Nucleus accumbens (tissue), 56 donors: ENCODE results near the gene CRYAB.
"Not testable (repeated sequence)": the region's sequence is repeated elsewhere in the genome, so short reads cannot be mapped to it uniquely, and the experiment has no call there.

Experiments
- DNase-seq, 56 donors: peaks; one replicate each; lab custom pipeline; 2025; lab: John Stamatoyannopoulos, UW

Gene CRYAB

DNA sequence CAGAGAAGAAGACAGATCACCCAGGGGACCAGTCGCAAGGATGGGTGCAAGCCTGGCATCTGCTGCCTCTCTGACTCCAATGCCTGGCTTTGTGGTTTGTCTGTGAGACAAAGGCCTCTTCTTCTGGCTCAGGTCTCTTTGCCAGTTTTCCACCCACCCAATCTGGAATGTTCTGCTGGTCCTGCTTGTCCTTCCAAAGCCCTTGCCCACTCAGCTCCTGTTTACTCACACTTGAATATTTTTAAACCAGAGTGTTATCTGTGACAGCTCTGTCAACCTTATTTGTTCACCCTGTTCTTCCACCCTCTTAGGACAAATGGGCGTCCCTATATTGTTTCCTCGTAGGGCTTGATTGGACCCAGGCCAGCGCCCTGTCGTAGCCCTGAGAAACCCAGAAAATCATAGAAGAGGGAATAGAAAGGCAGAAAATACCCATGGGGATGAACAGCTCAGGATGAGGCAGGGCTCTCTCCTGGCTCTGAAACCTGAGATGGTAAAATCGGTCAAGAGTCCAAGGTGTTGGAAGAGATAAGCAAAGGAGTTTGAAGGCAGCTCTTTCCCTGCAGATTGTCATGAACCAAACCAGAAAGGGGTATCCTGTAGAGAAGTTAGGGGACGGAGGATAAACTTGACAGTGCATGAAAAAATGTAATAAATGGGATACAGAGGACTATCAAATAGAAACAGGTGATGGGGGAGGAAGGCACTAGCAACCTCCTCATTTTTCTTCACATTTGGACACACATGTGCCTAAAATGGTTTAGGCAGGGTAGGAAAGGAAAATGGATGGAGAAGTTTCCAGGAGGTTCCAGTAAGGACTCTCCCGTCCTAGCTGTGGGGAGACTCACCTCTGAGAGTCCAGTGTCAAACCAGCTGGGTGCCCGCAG lies 651 bp downstream of the CRYAB start:
- DNase-seq: peak in 53 of 56 donors; percentile 22 to 91 (median 77)

DNA sequence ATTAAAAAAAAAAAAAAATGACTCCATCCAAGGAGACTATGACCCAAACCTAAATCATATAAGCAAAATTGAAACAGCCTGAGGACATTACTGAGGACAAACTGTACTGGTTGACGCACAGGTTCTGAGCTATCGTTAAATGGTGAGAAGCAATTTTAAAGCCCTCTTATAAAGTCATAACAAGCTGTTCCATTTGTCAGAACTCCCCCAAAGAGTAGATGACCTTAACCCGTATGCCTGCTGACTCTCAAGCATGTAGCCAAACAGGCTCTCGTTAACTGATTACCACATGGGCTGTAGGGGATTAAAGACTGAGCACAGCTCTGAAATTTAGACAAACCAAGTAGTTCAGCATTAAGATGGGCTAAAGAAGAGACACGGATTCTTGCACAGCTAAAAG lies 2.2 kb downstream of the CRYAB start:
- no peak for DNase-seq

DNA sequence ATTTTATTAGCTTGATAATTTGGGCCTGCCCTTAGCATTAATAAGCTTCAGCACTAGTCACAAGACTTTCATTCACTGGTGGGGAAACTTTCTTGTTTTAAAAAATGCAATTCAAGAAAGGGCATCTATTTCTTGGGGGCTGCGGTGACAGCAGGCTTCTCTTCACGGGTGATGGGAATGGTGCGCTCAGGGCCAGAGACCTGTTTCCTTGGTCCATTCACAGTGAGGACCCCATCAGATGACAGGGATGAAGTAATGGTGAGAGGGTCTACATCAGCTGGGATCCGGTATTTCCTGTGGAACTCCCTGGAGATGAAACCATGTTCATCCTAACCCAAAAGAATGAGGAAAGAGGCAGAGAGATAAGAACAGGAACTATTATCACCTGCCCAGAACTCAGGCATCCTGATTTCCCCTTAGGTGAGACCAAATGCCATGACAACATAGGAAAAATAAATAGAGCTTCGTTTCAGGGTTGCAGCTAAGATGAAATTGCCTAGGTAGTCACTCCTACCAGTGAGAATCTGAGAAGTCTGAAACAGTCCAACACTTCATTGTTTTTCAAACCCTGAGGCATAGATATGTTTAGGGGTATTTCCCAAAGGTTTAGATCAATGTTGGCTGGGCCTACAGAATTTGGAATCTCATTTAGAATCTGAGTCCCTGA lies 2.8 kb downstream of the CRYAB start:
- DNase-seq: peak in 2 of 56 donors; percentile 27 to 58

DNA sequence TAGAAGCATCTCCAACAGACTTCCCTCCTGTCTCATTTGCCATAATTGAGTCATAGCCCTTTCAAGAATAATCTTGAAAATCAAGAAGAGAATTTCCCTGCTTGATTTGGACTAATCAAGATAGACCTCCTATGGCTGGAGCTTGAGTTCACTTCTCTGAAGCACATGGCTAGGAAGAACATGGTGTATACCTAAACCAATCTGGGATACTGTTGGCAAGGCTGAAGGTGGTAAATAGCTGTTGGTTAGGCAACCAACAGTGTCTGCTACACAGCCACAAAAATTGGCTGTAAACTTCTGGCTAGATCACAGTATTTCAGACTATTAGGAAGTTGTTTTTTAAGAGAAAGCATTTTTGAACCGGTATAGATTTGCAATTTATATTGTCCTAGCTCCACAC lies 4.9 kb downstream of the CRYAB start:
- no peak for DNase-seq

DNA sequence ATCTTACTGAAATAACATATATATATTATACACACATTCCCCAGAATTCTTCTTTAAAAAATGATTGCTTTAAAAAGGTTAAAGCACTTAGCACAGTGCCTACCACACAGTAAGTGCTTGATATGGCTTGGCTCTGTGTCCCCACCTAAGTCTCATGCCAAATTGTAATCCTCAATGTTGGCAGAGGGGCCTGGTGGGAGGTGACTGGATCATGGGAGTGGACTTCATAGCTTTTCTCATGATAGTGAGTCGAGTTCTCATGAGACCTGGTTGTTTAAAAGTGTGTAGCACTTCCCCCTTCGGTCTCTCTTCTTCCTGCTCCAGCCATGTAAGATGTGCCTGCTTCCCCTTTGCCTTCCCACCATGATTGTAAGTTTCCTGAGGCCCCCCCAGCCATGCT lies 6.2 kb downstream of the CRYAB start:
- DNase-seq: no peak

DNA sequence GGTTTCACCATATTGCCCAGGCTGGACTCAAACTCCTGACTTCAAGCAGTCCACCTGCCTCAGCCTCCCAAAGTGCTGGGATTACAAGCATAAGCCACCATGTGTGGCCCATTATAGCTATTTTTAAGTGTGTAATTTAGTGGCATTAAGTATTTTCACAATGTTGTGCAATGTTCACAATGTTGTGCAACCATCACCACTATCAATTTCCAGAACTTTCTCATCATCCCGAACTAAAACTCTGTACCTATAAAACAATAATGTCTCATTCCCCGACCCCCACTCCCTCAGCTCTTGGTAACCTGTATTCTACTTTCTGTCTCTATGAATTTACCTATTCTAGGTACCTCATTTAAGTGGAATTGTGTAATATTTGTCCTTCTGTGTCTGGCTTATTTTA lies 24.7 kb downstream of the CRYAB start:
- no peak for DNase-seq

DNA sequence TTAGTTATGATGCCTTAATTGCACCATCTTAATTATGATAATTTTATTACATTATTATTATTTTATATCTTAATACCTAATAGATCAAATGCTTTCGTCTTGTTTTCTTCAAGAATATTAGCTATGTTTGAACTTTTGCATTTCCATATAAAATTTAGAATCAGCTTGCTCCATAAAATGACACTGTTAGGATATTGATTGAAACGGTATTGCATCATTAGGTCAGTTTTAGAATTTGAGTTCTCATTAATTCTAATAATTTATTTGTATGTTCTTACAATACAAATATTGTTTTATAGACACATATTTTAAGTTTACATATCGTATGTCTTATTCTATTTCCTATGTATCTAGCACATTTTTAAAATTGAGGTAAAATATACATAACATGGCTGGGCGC lies 25.5 kb downstream of the CRYAB start:
- DNase-seq: no peak

DNA sequence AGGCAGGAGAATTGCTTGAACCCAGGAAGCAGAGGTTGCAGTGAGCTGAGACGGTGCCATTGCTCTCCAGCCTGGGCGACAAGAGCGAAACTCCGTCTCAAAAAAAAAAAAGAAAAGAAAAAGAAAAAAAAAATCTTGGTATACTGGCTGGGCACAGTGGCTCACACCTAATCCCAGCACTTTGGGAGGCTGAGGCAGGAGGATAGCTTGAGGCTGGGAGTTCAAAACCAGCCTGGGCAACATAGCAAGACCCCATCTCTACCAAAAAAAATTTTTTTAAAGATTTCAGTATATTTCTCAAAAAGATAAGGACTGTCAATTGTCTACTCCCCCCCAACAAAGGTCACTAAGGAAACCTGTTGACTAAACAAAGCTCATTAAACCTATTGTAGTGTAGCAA lies 26.5 kb downstream of the CRYAB start:
- DNase-seq: not testable (repeated sequence)

DNA sequence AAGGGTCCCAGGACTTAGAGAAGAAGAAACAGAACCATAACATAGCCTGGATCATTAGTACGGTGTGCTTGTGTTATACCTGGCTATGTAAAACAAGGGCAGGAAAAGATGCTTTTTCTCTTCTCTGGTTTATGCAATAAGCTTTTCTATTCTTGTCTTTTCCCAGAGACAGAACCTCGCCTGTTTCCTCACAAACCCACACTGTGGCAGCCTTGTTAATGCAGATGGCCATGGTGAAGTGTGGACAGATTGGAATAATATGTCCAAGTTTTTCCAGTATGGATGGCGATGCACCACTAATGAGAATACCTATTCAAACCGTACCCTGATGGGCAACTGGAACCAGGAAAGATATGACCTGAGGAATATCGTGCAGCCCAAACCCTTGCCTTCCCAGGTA lies 29.4 kb downstream of the CRYAB start:
- DNase-seq: peak in 2 of 56 donors; percentile 1 to 2

DNA sequence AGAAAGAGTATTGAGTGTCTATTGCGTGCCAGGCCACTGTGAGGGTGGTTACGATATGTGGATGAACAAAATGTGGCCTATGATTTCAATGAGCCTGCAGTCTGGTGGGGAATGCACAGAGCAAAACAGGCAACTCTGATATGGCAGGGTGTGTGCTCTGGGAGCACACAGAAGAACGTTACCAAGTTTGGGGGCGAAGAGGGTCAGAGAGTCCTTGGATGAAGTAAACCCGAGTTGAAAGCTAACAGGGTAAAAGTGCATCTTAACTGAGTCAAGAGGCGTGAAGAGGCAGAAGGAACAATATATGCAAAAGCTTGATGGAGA lies 32.0 kb downstream of the CRYAB start:
- DNase-seq: no peak

DNA sequence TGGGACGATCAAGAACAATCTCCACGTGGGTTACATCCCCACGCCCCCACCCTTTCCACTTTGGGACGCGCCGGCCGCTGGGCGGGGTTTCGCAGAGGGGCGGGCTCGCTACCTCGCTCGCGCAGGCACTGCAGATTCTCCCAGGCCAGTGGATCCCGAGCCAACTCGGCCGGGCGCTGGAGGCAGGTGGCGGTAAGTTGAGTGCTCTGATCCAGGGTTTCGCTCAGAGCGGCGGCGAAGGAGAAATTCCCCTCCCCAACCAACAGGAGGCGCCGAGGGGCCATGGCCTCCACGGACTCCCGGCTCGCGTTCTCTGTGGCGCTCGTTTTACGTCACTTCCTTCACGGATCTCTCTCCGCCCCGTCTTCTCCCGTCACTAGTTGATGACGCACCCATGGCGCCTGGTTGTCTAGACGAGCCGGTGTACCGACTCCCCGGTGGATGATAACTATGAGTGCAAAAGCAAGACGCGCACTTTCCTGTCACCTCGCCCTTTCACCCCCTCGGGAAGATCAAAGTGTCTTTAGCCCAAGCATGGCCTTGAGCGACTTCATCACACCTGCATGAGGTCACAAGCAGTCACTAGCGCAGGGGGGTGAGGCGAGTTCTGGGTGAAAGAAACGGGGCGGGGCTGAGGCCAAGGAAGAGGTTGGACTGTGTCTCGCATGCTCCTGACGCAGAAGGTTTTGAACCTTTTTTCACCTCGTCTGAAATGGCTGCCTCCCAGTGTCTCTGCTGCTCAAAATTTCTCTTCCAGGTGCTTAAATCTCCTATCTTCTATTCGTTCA lies 32.5 kb downstream of the CRYAB start, which contains the start of the genes CFAP68 and FDXACB1:
Gene CFAP68 (plus strand): TSS at position 693 of the 788 bp plus-strand sequence. CDS start 20 bp downstream, at position 713.
Gene FDXACB1 (minus strand): TSS at position 317 of the 788 bp plus-strand sequence. CDS start 33 bp downstream, at position 284.
- peak; percentile 67 to 98 (median 95) for DNase-seq

DNA sequence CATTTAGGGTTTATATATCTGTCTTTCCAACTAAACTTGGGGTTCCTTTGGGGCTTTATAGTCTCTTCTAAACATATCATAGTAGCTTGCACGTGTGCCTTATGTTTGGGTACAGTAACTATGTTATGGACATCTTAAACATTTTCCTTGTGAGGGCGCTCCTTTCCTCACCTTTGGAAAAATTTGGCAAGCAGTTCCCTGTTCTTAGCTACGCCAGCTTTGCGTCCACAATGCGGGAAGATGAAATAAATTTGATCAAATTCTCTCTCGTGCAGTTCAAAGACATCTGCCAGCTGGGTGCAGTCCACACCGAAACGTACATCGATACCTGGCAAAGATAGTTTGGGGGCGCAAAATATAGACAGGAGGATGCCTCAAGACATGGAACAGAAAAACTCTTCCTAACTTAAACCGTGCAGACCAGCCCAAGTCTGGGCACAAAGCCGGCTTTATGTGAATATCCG lies 33.2 kb downstream of the CRYAB start:
- peak in 5 of 56 donors; percentile 32 to 45 (median 38) for DNase-seq

DNA sequence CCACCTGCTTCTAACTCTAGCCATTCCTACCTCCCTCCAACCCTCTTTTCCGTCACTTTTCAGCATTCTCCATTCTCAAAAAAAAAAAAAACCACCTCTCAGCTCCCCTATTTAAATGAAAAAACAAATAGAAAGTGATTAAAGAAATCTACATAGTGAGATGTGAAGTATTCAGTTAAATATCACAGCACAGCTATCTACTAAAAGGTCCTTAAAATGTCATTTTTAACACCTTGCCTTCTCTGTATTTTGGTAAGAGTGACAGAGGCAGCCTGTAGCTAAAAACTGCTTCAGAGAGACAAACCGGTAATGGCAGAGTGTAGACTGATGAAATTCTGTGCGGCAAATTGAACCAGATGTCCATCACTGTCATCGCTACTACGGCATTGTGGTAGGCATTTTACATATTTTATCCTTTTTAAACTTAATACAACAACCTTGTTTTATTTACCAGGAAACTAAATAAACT lies 39.8 kb downstream of the CRYAB start:
- DNase-seq: no peak

DNA sequence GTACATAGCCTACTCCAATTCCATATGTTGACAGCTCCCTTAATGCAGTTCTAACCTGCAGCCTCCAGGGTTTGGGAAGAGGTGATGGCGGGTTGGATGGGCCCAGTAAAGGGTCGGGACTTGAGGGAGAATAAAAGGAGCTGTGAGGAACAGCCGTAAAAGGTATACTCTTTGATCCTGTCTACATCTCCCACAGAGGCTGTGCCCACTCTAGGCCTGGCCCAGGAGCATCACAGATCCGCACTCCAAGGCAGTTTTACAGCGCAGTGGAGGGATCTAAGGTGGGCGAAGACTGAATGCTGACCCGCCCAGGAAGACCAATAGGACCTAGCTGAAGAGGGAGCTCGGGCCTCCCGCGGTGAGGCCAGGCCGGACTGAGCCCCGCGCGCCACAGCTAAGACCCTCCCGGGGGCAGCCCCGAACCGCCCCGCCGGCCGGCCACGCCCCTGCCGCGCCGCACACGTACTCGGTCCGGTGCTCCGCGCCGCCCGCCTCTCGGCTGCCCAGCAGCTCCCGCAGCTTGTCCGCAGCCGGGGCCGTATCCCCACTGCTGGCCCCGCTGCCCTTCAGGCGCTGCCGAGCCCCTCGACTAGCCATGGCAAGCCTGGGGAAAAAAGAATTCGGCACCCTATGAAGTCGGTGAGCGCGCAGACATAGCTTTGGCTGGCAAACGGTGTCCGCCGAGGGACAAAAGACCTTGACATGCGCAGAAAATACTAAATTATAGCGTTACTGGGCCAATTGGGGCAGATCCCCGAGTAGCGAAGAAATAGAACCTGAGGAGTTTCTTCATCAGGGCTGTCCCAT lies 40.5 kb downstream of the CRYAB start, which contains the start of gene ALG9:
Gene ALG9 (minus strand): TSS at position 696 of the 807 bp plus-strand sequence. CDS start 99 bp downstream, at position 597.
- peak in 54 of 56 donors; percentile 13 to 89 (median 71) for DNase-seq

DNA sequence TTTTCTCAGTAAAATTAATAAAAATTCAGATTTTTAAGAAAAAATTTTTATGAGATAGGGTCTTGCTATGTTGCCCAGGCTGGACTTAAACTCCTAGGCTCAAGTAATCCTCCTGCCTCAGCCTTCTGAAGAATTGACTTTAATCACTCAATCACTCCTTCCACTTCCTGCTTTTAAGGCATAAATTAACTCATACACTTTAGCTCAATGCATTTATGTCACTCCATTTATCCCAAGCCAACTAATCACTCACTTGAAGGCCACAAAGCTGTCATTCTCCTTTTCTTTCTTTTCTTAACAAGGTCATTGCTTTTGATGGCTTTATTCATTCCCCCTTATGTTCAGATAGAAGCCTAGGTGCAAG lies 41.1 kb downstream of the CRYAB start:
- DNase-seq: no peak

DNA sequence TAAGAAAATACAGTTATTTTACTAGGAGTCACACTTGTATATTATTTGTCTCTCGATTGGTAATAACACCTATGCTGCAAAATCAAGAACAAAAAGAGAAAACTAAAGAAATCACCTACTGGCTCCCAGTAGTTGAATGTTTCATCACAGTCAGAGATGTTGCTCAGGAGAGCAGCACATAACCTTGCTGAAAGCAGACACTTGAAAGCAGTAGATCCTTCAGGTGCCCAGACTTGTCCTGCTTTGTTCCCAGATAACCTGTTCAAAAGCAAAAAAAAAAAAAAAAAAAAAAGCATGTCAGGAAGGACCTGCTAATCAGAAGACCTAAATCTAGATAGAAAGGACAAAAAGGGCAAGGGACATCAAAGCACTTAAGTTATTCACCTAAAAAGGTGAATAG lies 41.5 kb downstream of the CRYAB start:
- no peak for DNase-seq

DNA sequence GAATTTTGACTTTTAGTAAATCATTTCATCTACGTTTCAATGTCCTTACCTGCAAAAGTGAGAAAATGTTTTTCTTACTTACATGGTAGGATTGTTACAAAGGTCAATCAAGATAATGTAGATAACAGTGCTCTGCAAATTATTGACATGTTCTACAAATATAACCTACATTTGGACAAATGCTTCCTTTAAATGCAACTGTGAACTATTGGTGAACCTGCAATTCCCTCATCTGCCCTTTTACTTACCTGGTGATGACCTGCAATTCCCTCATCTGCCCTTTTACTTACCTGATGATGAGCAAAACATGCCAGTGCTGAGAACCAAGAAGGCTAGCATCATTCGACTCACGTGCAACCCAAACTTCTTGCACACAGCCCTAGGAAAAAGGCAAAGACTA lies 51.3 kb downstream of the CRYAB start:
- DNase-seq: no peak
